Liver (tissue), 9 donors: ENCODE results near the gene ING3. TPM values are rescaled to one million over a fixed set of nuclear protein-coding genes. Genes with fewer than 3 reads are reported as not detected.

Source experiments
- DNase-seq: peaks from one replicate; pipeline ENCODE4 v3.0.0-alpha.2; 2017; ENCODE audit warnings: low spot score
- H3K27ac ChIP-seq, 2 donors: one replicate each; pipeline ENCODE4 v1.7.0; 2013; ENCODE audit warnings: inconsistent platforms in 2 of 2, low read length in 2 of 2, control low read depth in 1 of 2, low read depth in 1 of 2, mild to moderate bottlenecking in 1 of 2
- H3K27me3 ChIP-seq, 4 donors: one replicate each; pipeline versions ENCODE4 v1.6.1 to v1.7.0; 2013; ENCODE audit warnings: low read length in 3 of 4, inconsistent platforms in 1 of 4, mild to moderate bottlenecking in 1 of 4, moderate library complexity in 1 of 4; ENCODE audit not compliant: control insufficient read depth in 4 of 4, insufficient read depth in 4 of 4
- H3K36me3 ChIP-seq, 4 donors: one replicate each; pipeline versions ENCODE4 v1.6.1 to v1.7.0; 2013; ENCODE audit warnings: low read length in 3 of 4, mild to moderate bottlenecking in 3 of 4, low read depth in 1 of 4, moderate library complexity in 1 of 4; ENCODE audit not compliant: control insufficient read depth in 4 of 4, insufficient read depth in 3 of 4
- H3K4me1 ChIP-seq, 4 donors: one replicate each; pipeline versions ENCODE4 v1.6.1 to v1.7.0; 2013; ENCODE audit warnings: low read length in 3 of 4, mild to moderate bottlenecking in 3 of 4, moderate library complexity in 1 of 4; ENCODE audit not compliant: control insufficient read depth in 4 of 4, insufficient read depth in 4 of 4
- H3K4me3 ChIP-seq, 3 donors: one replicate each; pipeline versions ENCODE4 v1.6.1 to v1.7.0; 2013; ENCODE audit warnings: low read length in 3 of 3, control low read depth in 1 of 3, low read depth in 1 of 3, mild to moderate bottlenecking in 1 of 3
- H3K9ac ChIP-seq, 2 donors: one replicate each; pipeline ENCODE4 v1.7.0; 2013; ENCODE audit warnings: low read length in 2 of 2, mild to moderate bottlenecking in 2 of 2, moderate library complexity in 2 of 2, control low read depth in 1 of 2, low read depth in 1 of 2
- H3K9me3 ChIP-seq, 4 donors: one replicate each; pipeline versions ENCODE4 v1.6.1 to v1.7.0; 2013; ENCODE audit warnings: low read length in 3 of 4; ENCODE audit not compliant: control insufficient read depth in 4 of 4
- CTCF ChIP-seq: fragments of 150-350 bp; IDR thresholded peaks from 2 replicates; pipeline ENCODE4 v1.5.1; 2017; ENCODE audit warnings: improper control_type of control experiment, low read depth, low read length; ENCODE audit not compliant: missing input control
- EGR1 ChIP-seq, 2 donors: IDR thresholded peaks; 2 replicates each; pipeline ENCODE4 v1.6.1; 2016 to 2018; ENCODE audit warnings: antibody characterized with exemption in 2 of 2, low read depth in 2 of 2
- FOXA1 ChIP-seq: IDR thresholded peaks from 2 replicates; pipeline ENCODE4 v1.6.1; 2016; ENCODE audit warnings: antibody characterized with exemption
- GABPA ChIP-seq, 2 donors: IDR thresholded peaks in 1 of 2; conservative IDR thresholded peaks in 1 of 2; 2 replicates each; pipeline ENCODE4 v1.6.1; 2016; ENCODE audit warnings: antibody characterized with exemption in 2 of 2, mild to moderate bottlenecking in 1 of 2, moderate library complexity in 1 of 2
- HNF4G ChIP-seq: IDR thresholded peaks from 2 replicates; pipeline ENCODE4 v1.6.1; 2016; ENCODE audit warnings: antibody characterized with exemption
- JUND ChIP-seq, 2 donors: IDR thresholded peaks; 2 replicates each; pipeline ENCODE4 v1.6.1; 2016; ENCODE audit warnings: antibody characterized with exemption in 2 of 2
- NR2F2 ChIP-seq: IDR thresholded peaks from 2 replicates; pipeline ENCODE4 v1.6.1; 2016; ENCODE audit warnings: antibody characterized with exemption
- RAD21 ChIP-seq, 2 donors: IDR thresholded peaks; 2 replicates each; pipeline ENCODE4 v1.6.1; 2016; ENCODE audit warnings: antibody characterized with exemption in 2 of 2, mild to moderate bottlenecking in 2 of 2
- REST ChIP-seq: IDR thresholded peaks from 2 replicates; pipeline ENCODE4 v1.6.1; 2016; ENCODE audit warnings: antibody characterized with exemption, mild to moderate bottlenecking
- RXRA ChIP-seq, 2 donors: IDR thresholded peaks; 2 replicates each; pipeline ENCODE4 v1.6.1; 2017 to 2018; ENCODE audit warnings: antibody characterized with exemption in 2 of 2, mild to moderate bottlenecking in 1 of 2
- SP1 ChIP-seq: IDR thresholded peaks from 2 replicates; pipeline ENCODE4 v1.6.1; 2018; ENCODE audit warnings: antibody characterized with exemption, mild to moderate bottlenecking
- TAF1 ChIP-seq: conservative IDR thresholded peaks from 2 replicates; pipeline ENCODE4 v1.6.1; 2016; ENCODE audit warnings: antibody characterized with exemption, mild to moderate bottlenecking
- YY1 ChIP-seq: IDR thresholded peaks from 2 replicates; pipeline ENCODE4 v1.6.1; 2016; ENCODE audit warnings: antibody characterized with exemption, mild to moderate bottlenecking
- ZBTB33 ChIP-seq: IDR thresholded peaks from 2 replicates; pipeline ENCODE4 v1.6.1; 2016; ENCODE audit warnings: antibody characterized with exemption
- whole genome bisulfite sequencing: extraction: QIAGEN DNeasy Blood & Tissue Kit; methylation state at CpG from one replicate; pipeline ENCODE4 v1.1.7; 2013; 5-methylcytosine and 5-hydroxymethylcytosine counted together
- polyA plus RNA-seq, 2 donors: library from polyadenylated mRNA; stranded (reverse) in 1 of 2; unstranded in 1 of 2; fragments of 200-250 nt in 1 of 2; fragments of >200 nt in 1 of 2; fragmentation: Nextera tagmentation in 1 of 2; extraction: Ambion mirVana in 1 of 2; gene quantifications; one replicate each; pipeline versions ENCODE4 v1.2.1 to v1.2.3, GENCODE V29; 2013 to 2015
- total RNA-seq, 2 donors: library from RNA; depleted of rRNA; stranded (reverse); fragments of >200 nt; gene quantifications; one replicate each; pipeline ENCODE4 v1.2.3, GENCODE V29; 2014
- TF ChIP-seq, protein P1 (sequence below): IDR thresholded peaks from 2 replicates; pipeline ENCODE4 v1.6.1; 2016; ENCODE audit warnings: antibody characterized with exemption
- TF ChIP-seq, protein P2 (sequence below): IDR thresholded peaks from 2 replicates; pipeline ENCODE4 v1.6.1; 2016; ENCODE audit warnings: antibody characterized with exemption
- donor health status: healthy.
- donor health status: healthy.
- donor health status: healthy.
- donor health status: healthy.
- donor health status: healthy.

Gene ING3
- total and polyA plus RNA-seq, 4 donors: 3.8 to 14.0 (median 10.9) TPM

DNA sequence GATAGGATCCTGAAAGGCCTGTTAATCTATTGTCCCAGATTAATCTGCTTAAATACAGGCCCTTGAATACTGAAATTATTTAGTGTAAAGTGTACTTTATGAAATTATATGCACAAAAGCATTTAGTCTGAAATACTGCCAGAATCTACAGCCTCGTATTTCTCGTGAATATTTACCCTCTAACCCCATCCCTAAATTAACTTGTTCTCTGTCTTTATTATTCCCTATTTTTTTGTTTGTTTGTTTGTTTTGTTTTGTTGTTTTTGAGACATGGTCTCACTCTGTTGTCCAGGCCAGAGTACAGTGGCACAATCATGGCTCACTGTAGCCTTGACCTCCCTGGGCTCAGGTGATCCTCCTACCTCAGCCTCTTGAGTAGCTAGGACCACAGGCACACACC is 35.3 kb downstream of the ING3 start:
- no peak for TF ChIP-seq ZBTB33
- no peak for TF ChIP-seq RXRA (IDR thresholded peaks at IDR 0.05)
- no peak for TF ChIP-seq HNF4G
- no peak for TF ChIP-seq EGR1 (IDR thresholded peaks at IDR 0.05; ENCODE audit: low read depth in 2 of 2)
- TF ChIP-seq NR2F2: no peak
- TF ChIP-seq, protein P1, sequence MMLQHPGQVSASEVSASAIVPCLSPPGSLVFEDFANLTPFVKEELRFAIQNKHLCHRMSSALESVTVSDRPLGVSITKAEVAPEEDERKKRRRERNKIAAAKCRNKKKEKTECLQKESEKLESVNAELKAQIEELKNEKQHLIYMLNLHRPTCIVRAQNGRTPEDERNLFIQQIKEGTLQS: no peak
- no peak for TF ChIP-seq REST
- TF ChIP-seq JUND (IDR thresholded peaks at IDR 0.05): no peak
- TF ChIP-seq, protein P2, sequence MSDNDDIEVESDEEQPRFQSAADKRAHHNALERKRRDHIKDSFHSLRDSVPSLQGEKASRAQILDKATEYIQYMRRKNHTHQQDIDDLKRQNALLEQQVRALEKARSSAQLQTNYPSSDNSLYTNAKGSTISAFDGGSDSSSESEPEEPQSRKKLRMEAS: no peak
- no peak for TF ChIP-seq YY1
- no peak for TF ChIP-seq TAF1
- TF ChIP-seq RAD21 (IDR thresholded peaks at IDR 0.05): no peak
- no peak for TF ChIP-seq GABPA (IDR thresholded peaks at IDR 0.05 in 1 of 2, conservative IDR thresholded peaks at IDR 0.05 in 1 of 2)
- no peak for TF ChIP-seq CTCF
- WGBS: 87% methylated on average over 2 of the region's 2 CpGs
- DNase-seq: no peak
- no peaks in the 10 kb centered on the region for H3K36me3 ChIP-seq
- H3K4me1 ChIP-seq: peaks cover 0 to 8% (median 6%) of the 10 kb centered on the region in 4 donors
- H3K4me3 ChIP-seq: no peak overlapping the region
- H3K27me3 ChIP-seq: no peaks in the 10 kb centered on the region
- no peaks in the 10 kb centered on the region for H3K9me3 ChIP-seq
- no peak overlapping the region for H3K9ac ChIP-seq
- no peak overlapping the region for H3K27ac ChIP-seq

- H3K27me3 ChIP-seq: no peaks in the 10 kb centered on the region
- H3K4me1 ChIP-seq: peaks cover 0 to 10% (median 7%) of the 10 kb centered on the region in 4 donors
- whole genome bisulfite sequencing: 88% methylated on average over 2 of the region's 2 CpGs
- no peaks in the 10 kb centered on the region for H3K9me3 ChIP-seq
- TF ChIP-seq SP1 (no peak), CTCF (no peak), NR2F2 (no peak), HNF4G (no peak), FOXA1 (no peak), EGR1 (IDR thresholded peaks at IDR 0.05; ENCODE audit: low read depth in 2 of 2) (no peak), JUND (IDR thresholded peaks at IDR 0.05) (no peak), RXRA (IDR thresholded peaks at IDR 0.05) (no peak)
- TF ChIP-seq, protein P1: no peak
- no peak overlapping the region for H3K27ac ChIP-seq
- DNase-seq: no peak
- no peak overlapping the region for H3K4me3 ChIP-seq
- no peak overlapping the region for H3K9ac ChIP-seq
- no peaks in the 10 kb centered on the region for H3K36me3 ChIP-seq
These were observed 36.1 kb downstream of the ING3 start for GRCh38 chr7:120986650-120987049.
